GM12864 (cell line): ENCODE measurements around the gene KRTAP10-1.
"Not testable (repeated sequence)": the region's sequence is repeated elsewhere in the genome, so short reads cannot be mapped to it uniquely, and the experiment has no call there.

Experiments
- DNase-seq: peaks from one replicate; pipeline ENCODE4 v3.0.0-alpha.2; 2011; ENCODE audit warnings: low read depth
- H3K4me3 ChIP-seq: 2 replicates; pipeline ENCODE4 v1.5.1; 2011; ENCODE audit warnings: mild to moderate bottlenecking, low read depth, low read length, control low read depth
- TF ChIP-seq, protein P1 (sequence below): IDR thresholded peaks from 2 replicates; pipeline ENCODE4 v1.5.1; 2011; ENCODE audit warnings: low read depth, mild to moderate bottlenecking, moderate library complexity, low read length, control low read depth, inconsistent platforms; ENCODE audit errors: missing control alignments

KRTAP10-1 gene

GRCh38 chr21:44503901-44504399 lies 36.0 kb downstream of the KRTAP10-1 start:
- no peak for DNase-seq
- TF ChIP-seq, protein P1, sequence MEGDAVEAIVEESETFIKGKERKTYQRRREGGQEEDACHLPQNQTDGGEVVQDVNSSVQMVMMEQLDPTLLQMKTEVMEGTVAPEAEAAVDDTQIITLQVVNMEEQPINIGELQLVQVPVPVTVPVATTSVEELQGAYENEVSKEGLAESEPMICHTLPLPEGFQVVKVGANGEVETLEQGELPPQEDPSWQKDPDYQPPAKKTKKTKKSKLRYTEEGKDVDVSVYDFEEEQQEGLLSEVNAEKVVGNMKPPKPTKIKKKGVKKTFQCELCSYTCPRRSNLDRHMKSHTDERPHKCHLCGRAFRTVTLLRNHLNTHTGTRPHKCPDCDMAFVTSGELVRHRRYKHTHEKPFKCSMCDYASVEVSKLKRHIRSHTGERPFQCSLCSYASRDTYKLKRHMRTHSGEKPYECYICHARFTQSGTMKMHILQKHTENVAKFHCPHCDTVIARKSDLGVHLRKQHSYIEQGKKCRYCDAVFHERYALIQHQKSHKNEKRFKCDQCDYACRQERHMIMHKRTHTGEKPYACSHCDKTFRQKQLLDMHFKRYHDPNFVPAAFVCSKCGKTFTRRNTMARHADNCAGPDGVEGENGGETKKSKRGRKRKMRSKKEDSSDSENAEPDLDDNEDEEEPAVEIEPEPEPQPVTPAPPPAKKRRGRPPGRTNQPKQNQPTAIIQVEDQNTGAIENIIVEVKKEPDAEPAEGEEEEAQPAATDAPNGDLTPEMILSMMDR = no peak
- H3K4me3 ChIP-seq = no peak overlapping the region

DNA sequence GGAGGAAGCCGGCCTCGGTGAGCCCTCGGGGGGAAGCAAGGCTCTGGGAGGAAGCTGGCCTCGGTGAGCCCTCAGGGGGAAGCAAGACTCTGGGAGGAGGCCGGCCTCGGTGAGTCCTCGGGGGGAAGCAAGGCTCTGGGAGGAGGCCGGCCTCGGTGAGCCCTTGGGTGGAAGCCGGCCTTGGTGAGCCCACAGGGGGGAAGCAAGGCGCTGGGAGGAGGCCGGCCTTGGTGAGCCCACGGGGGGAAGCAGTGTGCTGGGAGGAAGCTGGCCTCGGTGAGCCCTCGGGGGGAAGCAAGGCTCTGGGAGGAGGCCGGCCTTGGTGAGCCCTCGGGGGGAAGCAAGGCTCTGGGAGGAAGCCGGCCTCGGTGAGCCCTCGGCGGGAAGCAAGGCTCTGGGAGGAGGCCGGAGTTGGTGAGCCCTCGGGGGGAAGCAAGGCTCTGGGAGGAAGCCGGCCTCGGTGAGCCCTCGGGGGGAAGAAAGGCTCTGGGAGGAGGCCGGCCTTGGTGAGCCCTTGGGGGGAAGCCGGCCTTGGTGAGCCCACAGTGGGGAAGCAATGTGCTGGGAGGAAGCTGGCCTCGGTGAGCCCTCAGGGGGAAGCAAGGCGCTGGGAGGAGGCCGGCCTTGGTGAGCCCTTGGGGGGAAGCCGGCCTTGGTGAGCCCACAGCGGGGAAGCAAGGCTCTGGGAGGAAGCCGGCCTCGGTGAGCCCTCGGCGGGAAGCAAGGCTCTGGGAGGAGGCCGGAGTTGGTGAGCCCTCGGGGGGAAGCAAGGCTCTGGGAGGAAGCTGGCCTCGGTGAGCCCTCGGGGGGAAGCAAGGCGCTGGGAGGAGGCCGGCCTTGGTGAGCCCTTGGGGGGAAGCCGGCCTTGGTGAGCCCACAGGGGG lies 36.7 kb downstream of the KRTAP10-1 start:
- H3K4me3 ChIP-seq = not testable (repeated sequence)

DNA sequence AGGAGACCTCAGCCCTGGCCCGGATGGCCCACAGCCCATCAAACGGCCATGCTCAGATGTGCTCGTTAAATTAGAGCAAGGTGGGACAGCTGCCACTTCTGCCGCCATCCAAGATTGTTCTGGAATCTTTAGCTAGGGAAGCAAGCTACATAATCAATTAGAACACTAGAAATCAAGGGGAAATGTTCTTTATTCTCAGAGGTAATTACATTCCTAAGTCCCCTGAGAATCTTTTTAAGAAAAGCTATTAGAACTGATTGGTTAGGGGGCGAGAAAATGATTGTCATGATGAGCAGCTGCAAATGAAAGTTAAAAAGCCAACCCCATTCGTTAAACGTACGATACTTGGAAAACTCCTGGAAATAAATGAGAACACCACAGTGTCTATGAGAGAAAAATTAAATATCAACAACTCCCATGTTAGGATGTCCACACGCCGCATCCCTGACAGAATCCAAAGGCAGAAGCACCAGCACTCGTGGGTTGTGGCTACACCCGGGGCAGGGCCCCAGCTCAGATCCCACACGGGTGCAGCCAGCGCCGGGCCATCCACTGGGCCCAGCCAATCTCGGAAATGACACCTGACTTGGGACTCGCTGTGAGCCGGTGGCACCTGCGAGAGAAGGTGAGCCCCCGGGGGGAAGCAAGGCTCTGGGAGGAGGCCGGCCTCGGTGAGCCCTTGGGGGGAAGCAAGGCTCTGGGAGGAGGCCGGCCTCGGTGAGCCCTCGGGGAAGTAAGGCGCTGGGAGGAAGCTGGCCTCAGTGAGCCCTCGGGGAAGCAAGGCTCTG lies 37.6 kb downstream of the KRTAP10-1 start:
- DNase-seq = no peak
- TF ChIP-seq, protein P1 = no peak
- H3K4me3 ChIP-seq = no peak overlapping the region

More for the DNA sequence above, 36.7 kb downstream of the KRTAP10-1 start:
- DNase-seq = not testable (repeated sequence)

DNA sequence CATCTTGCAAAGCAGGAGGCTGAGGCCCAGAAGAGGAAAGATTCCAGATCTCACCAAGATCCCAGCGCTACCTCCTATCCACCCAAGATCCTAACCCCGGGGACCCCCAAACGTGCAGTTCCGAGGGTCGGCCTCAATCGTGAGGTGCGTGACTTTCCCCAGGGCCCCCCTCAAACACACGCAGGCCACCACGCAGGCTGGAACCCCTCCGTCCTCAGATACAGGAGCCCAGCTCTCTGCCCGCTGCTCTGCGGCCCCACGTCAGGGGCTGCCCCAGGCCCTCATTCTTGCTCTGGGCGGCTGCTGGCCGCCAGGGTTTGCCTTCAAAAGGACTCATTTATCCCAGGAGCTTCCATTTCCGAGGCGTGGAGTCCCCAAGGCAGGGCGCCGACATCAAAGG lies 39.9 kb downstream of the KRTAP10-1 start:
- DNase-seq = no peak
- TF ChIP-seq, protein P1 = no peak
- no peak overlapping the region for H3K4me3 ChIP-seq

- DNase-seq = no peak
- TF ChIP-seq, protein P1 = no peak
- H3K4me3 ChIP-seq = no peak overlapping the region
Measured at GRCh38 chr21:44499631-44500030, 40.4 kb downstream of the KRTAP10-1 start.

DNA sequence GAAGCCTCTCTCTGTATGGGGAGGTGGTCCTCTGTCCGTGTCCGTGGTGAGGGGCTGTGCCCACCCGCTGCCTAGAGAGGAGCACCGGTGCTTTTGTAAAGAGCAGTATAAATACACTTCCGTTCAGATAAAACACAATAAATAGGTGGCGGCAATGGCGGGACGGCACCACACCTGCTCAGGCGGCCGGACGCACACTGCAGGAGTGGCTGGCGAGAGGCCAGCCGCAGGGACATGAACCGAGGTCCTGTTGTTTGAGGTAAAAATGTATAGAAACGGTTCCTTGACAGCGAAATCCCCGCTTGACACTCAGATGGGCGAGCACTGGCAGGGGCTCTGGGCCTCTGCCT lies 40.8 kb downstream of the KRTAP10-1 start:
- TF ChIP-seq, protein P1 = no peak
- DNase-seq = no peak
- H3K4me3 ChIP-seq = no peak overlapping the region
